ENCODE measurements around the gene KCNT2. TPM values are rescaled to one million over a fixed set of nuclear protein-coding genes. Genes with fewer than 3 reads are reported as not detected.

KCNT2 gene
- total RNA-seq, 2 experiments from 2014 or later, result not detected

DNA sequence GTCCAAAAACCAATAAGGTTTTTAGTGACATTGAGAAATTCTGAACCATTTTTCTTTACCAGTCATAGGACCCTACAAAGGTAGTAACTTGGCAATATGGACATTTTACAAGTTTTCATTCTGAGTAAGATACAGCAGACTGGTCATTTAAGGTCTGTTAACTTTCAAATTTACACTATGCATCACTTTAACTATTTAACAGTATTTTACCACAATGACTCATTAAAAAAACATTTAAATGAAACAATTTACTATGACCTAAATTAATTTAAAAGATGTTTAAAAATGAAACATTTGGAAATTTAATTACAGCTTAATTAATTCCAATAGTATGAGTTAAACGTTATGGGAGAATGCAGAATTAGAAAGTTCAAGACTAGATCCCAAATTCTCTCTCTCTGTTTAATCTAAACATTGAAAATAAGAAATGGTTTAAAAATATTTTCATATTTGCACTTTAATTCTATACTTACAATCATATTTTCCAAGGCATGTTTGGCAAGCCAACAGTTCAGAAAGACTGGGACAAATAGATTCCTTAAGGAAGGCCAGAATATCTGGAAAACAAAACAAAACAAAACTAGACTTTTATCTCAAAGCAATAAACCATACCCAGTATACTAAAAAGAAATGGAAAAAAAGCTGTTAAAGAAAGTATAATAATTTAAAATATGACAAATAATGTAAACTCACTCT, 140.9 kb downstream of the KCNT2 start:
- Histone ChIP-seq H3K4me2 (ENCODE audit: low read length) (no peak overlapping the region), H3K4me3 (ENCODE audit: low read depth, low read length, poor library complexity, severe bottlenecking) (no peak overlapping the region), H3K9me2 (ENCODE audit: insufficient read depth, low read length) (no peaks in the 10 kb centered on the region), H3K4me1 (ENCODE audit: insufficient read depth, low read length, poor library complexity, severe bottlenecking) (no peaks in the 10 kb centered on the region), H3K36me3 (ENCODE audit: insufficient read depth, low read length) (no peaks in the 10 kb centered on the region), H4K20me1 (ENCODE audit: insufficient read depth, low read length) (no peaks in the 10 kb centered on the region), H3K9me3 (ENCODE audit: low read length) (no peaks in the 10 kb centered on the region), H3K79me2 (ENCODE audit: insufficient read depth, low read depth, low read length) (no peaks in the 10 kb centered on the region), H2AFZ (ENCODE audit: low read length) (no peak overlapping the region), H3K27ac (ENCODE audit: low read depth, low read length, poor library complexity, severe bottlenecking) (no peak overlapping the region)
- TF ChIP-seq, protein P1, sequence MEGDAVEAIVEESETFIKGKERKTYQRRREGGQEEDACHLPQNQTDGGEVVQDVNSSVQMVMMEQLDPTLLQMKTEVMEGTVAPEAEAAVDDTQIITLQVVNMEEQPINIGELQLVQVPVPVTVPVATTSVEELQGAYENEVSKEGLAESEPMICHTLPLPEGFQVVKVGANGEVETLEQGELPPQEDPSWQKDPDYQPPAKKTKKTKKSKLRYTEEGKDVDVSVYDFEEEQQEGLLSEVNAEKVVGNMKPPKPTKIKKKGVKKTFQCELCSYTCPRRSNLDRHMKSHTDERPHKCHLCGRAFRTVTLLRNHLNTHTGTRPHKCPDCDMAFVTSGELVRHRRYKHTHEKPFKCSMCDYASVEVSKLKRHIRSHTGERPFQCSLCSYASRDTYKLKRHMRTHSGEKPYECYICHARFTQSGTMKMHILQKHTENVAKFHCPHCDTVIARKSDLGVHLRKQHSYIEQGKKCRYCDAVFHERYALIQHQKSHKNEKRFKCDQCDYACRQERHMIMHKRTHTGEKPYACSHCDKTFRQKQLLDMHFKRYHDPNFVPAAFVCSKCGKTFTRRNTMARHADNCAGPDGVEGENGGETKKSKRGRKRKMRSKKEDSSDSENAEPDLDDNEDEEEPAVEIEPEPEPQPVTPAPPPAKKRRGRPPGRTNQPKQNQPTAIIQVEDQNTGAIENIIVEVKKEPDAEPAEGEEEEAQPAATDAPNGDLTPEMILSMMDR (conservative IDR thresholded peaks at IDR 0.05; ENCODE audit: low read length), result no peak
- TF ChIP-seq EZH2phosphoT487 (IDR thresholded peaks at IDR 0.05; ENCODE audit: borderline replicate concordance, low read depth, low read length), result no peak
- ChIA-PET CTCF (ENCODE audit: unreplicated experiment) (no interaction called here), POLR2A (no interaction called here)
- no TSS peak for BruUV-seq (replicated peaks)
- DNase-seq (ENCODE audit: low spot score), result no peak
- intact Hi-C loops (cut with micrococcal nuclease; ENCODE audit: unreplicated experiment), result no loop called here

DNA sequence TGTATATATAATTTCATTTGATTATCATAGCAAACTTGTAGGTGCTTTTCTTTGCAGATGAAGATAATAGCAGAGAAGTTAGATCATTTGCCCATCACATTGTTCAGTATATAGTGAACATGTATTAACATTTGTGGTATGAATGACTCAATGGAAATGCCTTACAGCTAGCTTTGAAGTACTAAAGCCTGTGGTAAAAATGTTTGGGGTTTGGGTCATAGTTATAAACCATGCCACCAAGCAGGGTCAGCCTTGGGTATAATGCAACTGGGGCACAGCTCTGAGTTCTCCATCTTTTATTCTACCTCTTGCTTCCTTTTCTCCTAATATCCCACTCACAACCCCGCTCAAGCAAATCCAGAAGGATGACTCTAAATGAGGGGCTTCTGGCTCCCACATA, 141.6 kb downstream of the KCNT2 start:
- CTCF ChIA-PET (ENCODE audit: unreplicated experiment), result no interaction called here
- Histone ChIP-seq H3K9me2 (ENCODE audit: insufficient read depth, low read length) (no peaks in the 10 kb centered on the region), H3K27ac (ENCODE audit: low read depth, low read length, poor library complexity, severe bottlenecking) (no peak overlapping the region), H3K36me3 (ENCODE audit: insufficient read depth, low read length) (no peaks in the 10 kb centered on the region), H3K4me3 (ENCODE audit: low read depth, low read length, poor library complexity, severe bottlenecking) (no peak overlapping the region), H3K4me1 (ENCODE audit: insufficient read depth, low read length, poor library complexity, severe bottlenecking) (no peaks in the 10 kb centered on the region), H2AFZ (ENCODE audit: low read length) (no peak overlapping the region), H3K4me2 (ENCODE audit: low read length) (no peak overlapping the region), H3K79me2 (ENCODE audit: insufficient read depth, low read depth, low read length) (no peaks in the 10 kb centered on the region), H4K20me1 (ENCODE audit: insufficient read depth, low read length) (no peaks in the 10 kb centered on the region), H3K9me3 (ENCODE audit: low read length) (no peaks in the 10 kb centered on the region)
- no TSS peak for BruUV-seq (replicated peaks)
- no peak for DNase-seq (ENCODE audit: low spot score)
- TF ChIP-seq, protein P1 (conservative IDR thresholded peaks at IDR 0.05; ENCODE audit: low read length), result no peak
- no peak for TF ChIP-seq EZH2phosphoT487 (IDR thresholded peaks at IDR 0.05; ENCODE audit: borderline replicate concordance, low read depth, low read length)
- POLR2A ChIA-PET, result no interaction called here
- intact Hi-C loops (cut with micrococcal nuclease; ENCODE audit: unreplicated experiment), result no loop called here

DNA sequence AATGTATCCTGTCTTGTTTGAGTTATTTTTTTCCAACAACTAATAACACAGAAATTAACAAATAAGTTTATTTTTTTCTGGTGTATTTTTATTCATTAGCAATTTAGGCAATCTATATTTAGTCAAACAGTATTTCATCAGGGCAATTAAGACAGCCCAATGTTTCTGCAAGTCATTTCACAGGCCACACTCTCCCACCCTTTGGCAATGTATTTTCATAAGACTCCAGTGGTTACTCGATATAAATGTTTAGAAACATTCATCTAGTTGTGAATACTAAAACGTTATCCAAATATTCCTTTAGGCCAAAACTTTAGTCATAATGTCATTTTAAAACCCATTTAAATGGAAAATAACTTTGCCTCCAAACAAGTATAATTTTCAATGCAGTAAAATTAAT, 142.1 kb downstream of the KCNT2 start:
- no peaks in the 10 kb centered on the region for H3K36me3 ChIP-seq (ENCODE audit: insufficient read depth, low read length)
- intact Hi-C loops (cut with micrococcal nuclease; ENCODE audit: unreplicated experiment), result no loop called here
- no peak overlapping the region for H2AFZ ChIP-seq (ENCODE audit: low read length)
- ChIA-PET POLR2A (interaction anchor here (0.9 kb wide), 1 partner anchor 9 kb away, joined by 4 read pairs; no protein-coding TSS in a partner anchor), CTCF (ENCODE audit: unreplicated experiment) (no interaction called here)
- H3K4me3 ChIP-seq (ENCODE audit: low read depth, low read length, poor library complexity, severe bottlenecking), result no peak overlapping the region
- H3K9me3 ChIP-seq (ENCODE audit: low read length), result no peaks in the 10 kb centered on the region
- H3K9me2 ChIP-seq (ENCODE audit: insufficient read depth, low read length), result no peaks in the 10 kb centered on the region
- H3K4me1 ChIP-seq (ENCODE audit: insufficient read depth, low read length, poor library complexity, severe bottlenecking), result no peaks in the 10 kb centered on the region
- no peaks in the 10 kb centered on the region for H4K20me1 ChIP-seq (ENCODE audit: insufficient read depth, low read length)
- H3K27ac ChIP-seq (ENCODE audit: low read depth, low read length, poor library complexity, severe bottlenecking), result no peak overlapping the region
- TF ChIP-seq, protein P1 (conservative IDR thresholded peaks at IDR 0.05; ENCODE audit: low read length), result no peak
- no peak for TF ChIP-seq EZH2phosphoT487 (IDR thresholded peaks at IDR 0.05; ENCODE audit: borderline replicate concordance, low read depth, low read length)
- DNase-seq (ENCODE audit: low spot score), result no peak
- no peak overlapping the region for H3K4me2 ChIP-seq (ENCODE audit: low read length)
- H3K79me2 ChIP-seq (ENCODE audit: insufficient read depth, low read depth, low read length), result no peaks in the 10 kb centered on the region
- BruUV-seq (replicated peaks), result no TSS peak
